Heart left ventricle (tissue), 16 donors: Measurements from ENCODE around the gene SPARC. TPM values are rescaled to one million over a fixed set of nuclear protein-coding genes. Genes with fewer than 3 reads are reported as not detected.
A peak's percentile ranks its signal among the peaks of the same experiment; 100 is the strongest.

Experiments used
- ATAC-seq, 4 donors: fragments of 200-7000 bp; cut with Tn5 transposase; one replicate each; pipeline ENCODE4 v1.9.1; 2020 to 2022; ENCODE audit warnings: moderate library complexity in 4 of 4, mild to moderate bottlenecking in 3 of 4, moderate number of reproducible peaks in 1 of 4
- DNase-seq, 5 donors: peaks; one replicate each; pipeline ENCODE4 v3.0.0-alpha.2; 2020
- H3K27ac ChIP-seq, 12 donors: fragments of 200-600 bp; sonication (generic) in 4 of 12; one replicate each; pipeline versions ENCODE4 v1.5.0 to v1.8.0; 2016 to 2022; ENCODE audit warnings: mild to moderate bottlenecking in 2 of 12
- H3K27me3 ChIP-seq, 9 donors: fragments of 200-600 bp; sonication (generic) in 2 of 9; one replicate each; pipeline versions ENCODE4 v1.5.1 to v1.8.0; 2016 to 2022; ENCODE audit warnings: mild to moderate bottlenecking in 3 of 9
- H3K36me3 ChIP-seq, 9 donors: fragments of 200-600 bp; sonication (generic) in 2 of 9; one replicate each; pipeline versions ENCODE4 v1.5.0 to v1.8.0; 2018 to 2022; ENCODE audit warnings: mild to moderate bottlenecking in 2 of 9
- H3K4me1 ChIP-seq, 12 donors: fragments of 200-600 bp; sonication (generic) in 4 of 12; one replicate each; pipeline versions ENCODE4 v1.5.0 to v1.8.0; 2016 to 2022; ENCODE audit warnings: mild to moderate bottlenecking in 3 of 12
- H3K4me3 ChIP-seq, 12 donors: fragments of 200-600 bp; sonication (generic) in 4 of 12; one replicate each; pipeline versions ENCODE4 v1.5.0 to v1.8.0; 2017 to 2022; ENCODE audit warnings: mild to moderate bottlenecking in 9 of 12, moderate library complexity in 4 of 12
- H3K9me3 ChIP-seq, 12 donors: fragments of 200-600 bp; sonication (generic) in 4 of 12; one replicate each; pipeline versions ENCODE4 v1.5.0 to v1.8.0; 2016 to 2022; ENCODE audit warnings: mild to moderate bottlenecking in 1 of 12
- CTCF ChIP-seq, 12 donors: fragments of 200-600 bp; sonication (generic) in 4 of 12; IDR thresholded peaks; one replicate each; pipeline versions ENCODE4 v1.5.0 to v1.8.0; 2018 to 2022; ENCODE audit warnings: antibody characterized with exemption in 12 of 12, mild to moderate bottlenecking in 5 of 12
- POLR2A ChIP-seq, 2 donors: fragments of 450-650 bp; IDR thresholded peaks; one replicate each; pipeline ENCODE4 v1.6.1; 2017; ENCODE audit warnings: antibody characterized with exemption in 2 of 2, mild to moderate bottlenecking in 2 of 2, moderate library complexity in 2 of 2
- WGBS, 4 donors: extraction: QIAGEN DNeasy Blood & Tissue Kit in 2 of 4; methylation state at CpG; one replicate each; pipeline versions ENCODE4 v1.1.5 to v1.1.7; 2013 to 2018; 5-methylcytosine and 5-hydroxymethylcytosine counted together
- intact Hi-C, 10 donors: fragments of 100-400 bp; cut with DNase I; formaldehyde crosslinking; loops; one replicate each; pipeline versions ENCODE4 v1.11.1 to v1.14.2; 2022
- polyA plus RNA-seq, 2 donors: library from polyadenylated mRNA; stranded (reverse); fragments of 200-250 nt; gene quantifications; one replicate each; pipeline ENCODE4 v1.2.3, GENCODE V29; 2013
- total RNA-seq, 9 donors: library from RNA; depleted of rRNA in 2 of 9; stranded (reverse); fragments of >200 nt in 2 of 9; fragmentation: NEBNext Ultra II Directional in 3 of 9; extraction: Animal tissue kit (Norgen Biotek cat#: 25700) in 3 of 9; gene quantifications; one replicate each; pipeline versions ENCODE4 v1.1.0 to v1.2.4, GENCODE V29; 2016 to 2023
- donor health status: ischemic (EF 13 %, LVEDD 7.1; RV severe dilation, severe dysfunction).
- donor health status: healthy with polysubstance abuse.
- donor health status: DM: no; HTN: yes; CAD: no.
- donor health status: DM: no; HTN: no; CAD: no.
- donor health status: ischemic (EF 25% LVEDD 6.9; RV normal size, moderate dysfunction).
- donor health status: ischemic (EF 25% LVEDD 5.7; RV mildly dilated, moderate dysfunction).
- donor health status: healthy.
- donor health status: DM: yes; HTN: yes; CAD: no.
- donor health status: ischemic (EF 35%, LVEDD 5.7; RV mildly dilated, moderate dysfunction).
- donor health status: nonischemic (EF 11% LVEDD 7.7; RV severe dilation, severe dysfunction).
- donor health status: DM: yes; HTN: yes; CAD: no.
- donor health status: PGD.
- donor health status: ischemic (EF 29% LVEDD 5.4; RV normal size, mild dysfunction).
- donor health status: nonischemic (EF 23%, LVEDD 6.1; RV moderate dilation, normal function).

The SPARC gene
- total and polyA plus RNA-seq, 11 donors = 119 to 1,522 (median 471) TPM

- peaks cover 0 to 6% (median 0%) of the 10 kb centered on the region in 9 donors for H3K36me3 ChIP-seq
- 95 to 98% (median 97%) methylated on average over 3 of the region's 3 CpGs for WGBS, 4 donors
- no peak overlapping the region for H3K4me3 ChIP-seq
- peak in 1 of 5 donors; percentile 4 for DNase-seq
- H3K27me3 ChIP-seq = no peaks in the 10 kb centered on the region
- peaks cover 0 to 21% (median 14%) of the 10 kb centered on the region in 12 donors for H3K4me1 ChIP-seq
- TF ChIP-seq CTCF (IDR thresholded peaks at IDR 0.05) (no peak), POLR2A (IDR thresholded peaks at IDR 0.05) (no peak)
- peak overlapping the region in 1 of 12 donors; percentile 88 for H3K27ac ChIP-seq
- no peak for ATAC-seq
- no peaks in the 10 kb centered on the region for H3K9me3 ChIP-seq
- intact Hi-C loops = no loop called here
Observed at GRCh38 chr5:151688436-151688835, 1.7 kb upstream of the SPARC start.

GRCh38 chr5:151685749-151686673 lies 704 bp downstream of the SPARC start:
- DNase-seq (no peak), ATAC-seq (no peak)
- Histone ChIP-seq H3K4me3 (peak overlapping the region; percentile 32 to 79 (median 69)), H3K27me3 (no peaks in the 10 kb centered on the region), H3K27ac (peak overlapping the region; percentile 78 to 95 (median 88)), H3K9me3 (no peaks in the 10 kb centered on the region), H3K4me1 (peaks cover 4 to 45% (median 37%) of the 10 kb centered on the region in 12 donors), H3K36me3 (peaks cover 0 to 18% (median 12%) of the 10 kb centered on the region in 9 donors)
- 29 to 43% (median 32%) methylated on average over 10 of the region's 10 CpGs for WGBS, 4 donors
- TF ChIP-seq CTCF (IDR thresholded peaks at IDR 0.05) (no peak), POLR2A (IDR thresholded peaks at IDR 0.05) (no peak)
- intact Hi-C loops = no loop called here

GRCh38 chr5:151684690-151685361 lies 1.9 kb downstream of the SPARC start:
- ATAC-seq = peak; percentile 42 to 64 (median 56)
- peak in 1 of 2 donors; percentile 43 for TF ChIP-seq POLR2A (IDR thresholded peaks at IDR 0.05)
- TF ChIP-seq CTCF (IDR thresholded peaks at IDR 0.05) = peak in 8 of 12 donors; percentile 9 to 35 (median 15)
- intact Hi-C loops = no loop called here
- peak in 4 of 5 donors; percentile 52 to 73 (median 62) for DNase-seq
- H3K27ac ChIP-seq = peak overlapping the region; percentile 78 to 95 (median 88)
- 34 to 52% (median 43%) methylated on average over 8 of the region's 8 CpGs for WGBS, 4 donors
- H3K4me1 ChIP-seq = peaks cover 4 to 57% (median 48%) of the 10 kb centered on the region in 12 donors
- H3K9me3 ChIP-seq = no peaks in the 10 kb centered on the region
- H3K27me3 ChIP-seq = no peaks in the 10 kb centered on the region
- H3K4me3 ChIP-seq = peak overlapping the region; percentile 27 to 79 (median 69)
- H3K36me3 ChIP-seq = peaks cover 0 to 20% (median 12%) of the 10 kb centered on the region in 9 donors
